NCI-H1092 treated with DMSO at 0.1 percent for 48 hours (cell line): ENCODE data around the gene ATP10B.

Experiments
- DNase-seq: peaks from one replicate; lab custom pipeline; 2025; lab: John Stamatoyannopoulos, UW

Gene ATP10B

DNA sequence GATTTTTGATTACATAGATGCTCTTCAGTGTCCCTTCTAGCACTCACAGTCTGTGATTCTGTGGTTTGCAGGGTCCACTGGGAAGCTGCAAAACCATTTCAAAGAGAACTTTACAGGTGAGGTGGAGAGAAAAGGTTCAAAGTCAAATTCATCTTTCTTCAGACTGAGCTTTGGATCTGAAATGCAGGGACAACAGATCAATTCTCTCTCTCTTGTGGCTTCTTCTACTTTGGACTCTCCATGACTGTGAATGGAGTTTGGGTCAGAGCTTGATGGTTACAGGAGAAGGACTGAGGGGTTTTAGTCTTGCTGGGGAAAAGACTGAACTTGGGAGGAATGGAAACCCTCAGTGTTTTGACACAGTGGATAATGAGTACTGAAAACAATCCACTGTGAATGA, 338.5 kb downstream of the ATP10B start:
- no peak for DNase-seq
